H7 (cell line): ENCODE data around the gene MRPL37. TPM values are rescaled to one million over a fixed set of nuclear protein-coding genes. Genes with fewer than 3 reads are reported as not detected.

ENCODE experiments used
- DNase-seq: peaks from one replicate; pipeline ENCODE4 v3.0.0; 2012
- H3K27me3 ChIP-seq: 2 replicates; pipeline ENCODE4 v1.6.0; 2011; ENCODE audit warnings: mild to moderate bottlenecking, low read length; ENCODE audit not compliant: control insufficient read depth, insufficient read depth
- H3K36me3 ChIP-seq: replicated peaks from 2 replicates; pipeline ENCODE4 v1.5.1; 2011; ENCODE audit warnings: low read length; ENCODE audit not compliant: control insufficient read depth, insufficient read depth
- H3K4me3 ChIP-seq: 2 replicates; pipeline ENCODE4 v1.5.1; 2011; ENCODE audit warnings: low read depth, mild to moderate bottlenecking, control low read depth, low read length, moderate library complexity; ENCODE audit not compliant: insufficient read depth
- total RNA-seq: library from RNA; depleted of rRNA; stranded (reverse); fragments of >200 nt; shearing (Covaris generic); gene quantifications from 2 replicates; pipeline ENCODE4 v1.2.3, GENCODE V29; 2014; rRNA removed

MRPL37 gene
- total RNA-seq, 1 experiment from 2014 or later: 275 TPM

DNA sequence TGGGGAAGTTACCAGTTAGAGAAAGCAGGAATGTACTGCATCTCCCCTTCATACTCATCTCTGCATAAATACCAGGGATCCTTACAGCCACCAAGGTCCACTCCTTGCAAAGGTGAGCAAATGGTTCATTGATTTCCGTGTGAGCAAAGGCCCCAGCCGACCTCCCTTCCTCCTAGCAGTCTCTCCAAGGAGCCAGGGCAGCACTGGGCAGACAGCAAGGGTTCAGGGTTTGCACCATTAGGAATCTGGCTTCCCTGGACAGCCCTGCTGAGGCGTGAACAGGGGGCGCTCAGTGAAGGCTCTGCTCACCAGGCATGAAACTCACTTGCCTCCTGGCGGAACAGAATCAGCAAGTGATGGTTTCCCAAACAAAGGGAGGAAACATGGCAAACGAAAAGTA, 65.7 kb downstream of the MRPL37 start:
- Histone ChIP-seq H3K36me3 (no peaks in the 10 kb centered on the region; the same call in none of the 2 replicates), H3K4me3 (no peak overlapping the region), H3K27me3 (no peaks in the 10 kb centered on the region)
- DNase-seq: no peak

DNA sequence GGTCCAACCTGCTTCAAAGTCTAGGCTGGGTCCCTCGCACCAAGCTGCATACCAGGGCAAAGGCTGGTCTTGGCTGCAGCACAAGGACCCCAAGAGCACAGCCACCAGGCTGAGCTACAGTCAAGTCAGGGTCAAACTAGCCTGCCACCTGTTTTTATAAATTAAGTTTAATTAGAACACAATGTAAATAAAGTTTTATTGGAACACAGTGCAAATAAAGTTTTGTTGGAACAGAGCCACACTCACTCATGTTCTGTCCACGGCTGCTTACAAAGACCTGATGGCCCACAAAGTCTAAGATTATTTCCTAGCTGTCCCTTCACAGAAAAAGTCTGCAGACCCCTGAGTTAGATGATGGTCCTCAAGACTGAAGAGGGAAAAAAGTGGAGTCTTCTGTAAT, 66.2 kb downstream of the MRPL37 start:
- no peaks in the 10 kb centered on the region; the same call in none of the 2 replicates for H3K36me3 ChIP-seq
- no peaks in the 10 kb centered on the region for H3K27me3 ChIP-seq
- DNase-seq: no peak
- H3K4me3 ChIP-seq: no peak overlapping the region

DNA sequence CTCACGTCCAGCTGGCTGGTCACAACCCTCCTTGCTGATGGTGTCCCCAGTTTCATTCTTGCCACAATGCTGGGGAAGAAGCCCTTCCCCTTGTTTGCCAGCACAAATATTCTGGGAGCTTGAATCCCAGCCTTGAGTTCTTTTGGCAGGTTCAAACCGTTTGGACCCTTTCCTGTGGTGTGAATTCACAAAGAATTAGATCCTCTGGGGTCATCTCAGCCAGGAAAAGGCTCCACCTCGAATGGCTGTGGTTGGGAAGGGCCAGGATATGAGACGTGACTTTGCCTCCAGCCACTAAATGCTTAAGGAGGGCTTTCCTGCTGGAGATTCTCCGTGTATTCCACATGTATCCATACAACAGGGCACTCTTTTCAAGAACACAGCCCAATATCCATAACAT, 66.9 kb downstream of the MRPL37 start:
- Histone ChIP-seq H3K4me3 (no peak overlapping the region), H3K27me3 (no peaks in the 10 kb centered on the region), H3K36me3 (no peaks in the 10 kb centered on the region; the same call in none of the 2 replicates)
- DNase-seq: no peak

Other genes starting within 250 kb of the MRPL37 start
- not detected in 2 replicates for gene LDLRAD1, start 182.0 kb upstream of the MRPL37 start, total RNA-seq
- 127 and 136 TPM in 2 replicates for gene TMEM59, start 147.0 kb upstream of the MRPL37 start, total RNA-seq
- 4.3 and 6.4 TPM in 2 replicates for gene TCEANC2, start 146.6 kb upstream of the MRPL37 start, total RNA-seq
- not detected in 2 replicates for gene CDCP2, start 47.2 kb upstream of the MRPL37 start, total RNA-seq
- gene CYB5RL, start 137 bp upstream of the MRPL37 start, total RNA-seq: 13.3 and 14.3 TPM in 2 replicates
- 98.0 and 109 TPM in 2 replicates for gene SSBP3, start 206.2 kb downstream of the MRPL37 start, total RNA-seq